LNCaP clone FGC (cell line): ENCODE results near the gene TBXT.

Source experiments
- DNase-seq: peaks from one replicate; pipeline ENCODE4 v3.0.0-alpha.2; 2011; ENCODE audit warnings: low read depth
- H3K4me3 ChIP-seq: 2 replicates; pipeline ENCODE4 v1.5.1; 2011; ENCODE audit warnings: mild to moderate bottlenecking, low read depth, low read length, control low read depth
- TF ChIP-seq, protein P1 (sequence below): IDR thresholded peaks from 2 replicates; pipeline ENCODE4 v1.5.1; 2012; ENCODE audit warnings: mild to moderate bottlenecking; ENCODE audit not compliant: control insufficient read depth, insufficient read depth; ENCODE audit errors: extremely low read depth

TBXT gene

DNA sequence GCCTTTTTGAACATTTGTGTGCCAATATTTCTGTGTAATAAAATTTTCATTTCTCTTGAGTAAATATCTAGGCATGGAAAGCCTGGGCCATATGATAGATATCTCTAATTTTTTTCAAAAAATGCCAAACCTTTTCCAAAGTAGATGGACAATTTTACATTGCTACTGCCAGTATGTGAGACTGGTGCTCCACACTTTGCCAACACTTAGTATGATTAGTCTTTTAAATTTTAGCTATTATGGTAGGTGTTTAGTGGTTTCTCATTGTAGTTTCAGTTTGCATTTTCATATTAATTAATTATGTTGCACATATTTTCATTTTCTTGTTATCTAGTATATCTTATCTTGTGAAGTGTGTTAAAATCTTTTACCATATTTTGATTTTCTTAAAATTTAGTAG is 52.0 kb downstream of the TBXT start:
- no peak for DNase-seq
- H3K4me3 ChIP-seq, result no peak overlapping the region
- TF ChIP-seq, protein P1, sequence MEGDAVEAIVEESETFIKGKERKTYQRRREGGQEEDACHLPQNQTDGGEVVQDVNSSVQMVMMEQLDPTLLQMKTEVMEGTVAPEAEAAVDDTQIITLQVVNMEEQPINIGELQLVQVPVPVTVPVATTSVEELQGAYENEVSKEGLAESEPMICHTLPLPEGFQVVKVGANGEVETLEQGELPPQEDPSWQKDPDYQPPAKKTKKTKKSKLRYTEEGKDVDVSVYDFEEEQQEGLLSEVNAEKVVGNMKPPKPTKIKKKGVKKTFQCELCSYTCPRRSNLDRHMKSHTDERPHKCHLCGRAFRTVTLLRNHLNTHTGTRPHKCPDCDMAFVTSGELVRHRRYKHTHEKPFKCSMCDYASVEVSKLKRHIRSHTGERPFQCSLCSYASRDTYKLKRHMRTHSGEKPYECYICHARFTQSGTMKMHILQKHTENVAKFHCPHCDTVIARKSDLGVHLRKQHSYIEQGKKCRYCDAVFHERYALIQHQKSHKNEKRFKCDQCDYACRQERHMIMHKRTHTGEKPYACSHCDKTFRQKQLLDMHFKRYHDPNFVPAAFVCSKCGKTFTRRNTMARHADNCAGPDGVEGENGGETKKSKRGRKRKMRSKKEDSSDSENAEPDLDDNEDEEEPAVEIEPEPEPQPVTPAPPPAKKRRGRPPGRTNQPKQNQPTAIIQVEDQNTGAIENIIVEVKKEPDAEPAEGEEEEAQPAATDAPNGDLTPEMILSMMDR, result no peak

DNA sequence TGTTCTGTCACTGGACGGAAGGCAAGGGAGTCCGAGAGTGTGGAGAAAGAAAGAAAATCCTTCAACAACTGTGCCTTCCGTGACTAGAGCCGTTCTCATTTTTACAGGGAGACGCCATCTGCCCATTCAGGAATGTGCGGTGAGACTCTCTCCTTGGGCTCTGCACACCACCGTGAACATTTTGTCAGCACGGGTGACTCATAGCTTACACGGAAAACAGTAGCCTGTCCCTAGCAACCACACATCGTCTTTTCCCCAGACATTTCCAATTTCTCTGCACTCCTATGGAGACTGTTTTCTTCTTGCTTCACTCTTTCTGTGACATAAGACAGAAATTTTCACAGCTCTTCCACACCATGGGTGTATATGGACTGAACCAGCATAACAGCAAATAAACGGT is 55.1 kb downstream of the TBXT start:
- no peak for DNase-seq

DNA sequence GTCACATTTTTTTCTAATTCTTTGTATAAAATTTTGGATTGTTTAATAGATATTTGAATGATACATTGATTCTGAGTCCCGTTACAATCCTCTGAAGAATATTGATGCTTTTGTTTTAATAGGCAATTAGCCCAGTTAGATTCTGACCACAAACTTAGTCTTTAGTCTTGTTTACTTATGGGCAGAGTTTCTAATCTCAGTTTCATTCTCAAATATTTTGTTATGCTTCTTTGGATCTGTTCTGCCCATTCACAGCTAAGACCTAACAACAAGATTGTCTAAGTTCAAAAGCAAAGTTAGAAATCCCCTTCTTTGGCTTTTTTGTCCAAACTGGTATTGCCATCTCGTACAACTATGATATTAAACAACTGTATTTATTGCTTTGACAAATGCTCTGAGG is 58.0 kb downstream of the TBXT start:
- no peak overlapping the region for H3K4me3 ChIP-seq
- TF ChIP-seq, protein P1, result no peak
- no peak for DNase-seq

More for the DNA sequence above, 55.1 kb downstream of the TBXT start:
- no peak overlapping the region for H3K4me3 ChIP-seq
- TF ChIP-seq, protein P1, result no peak
